BE2C (cell line): ENCODE data around the gene ZNF446.

Experiments
- DNase-seq: peaks from one replicate; pipeline ENCODE4 v3.0.0-alpha.2; 2020
- H3K27me3 ChIP-seq: fragments of 250-450 bp; sonication (Bioruptor Pico); 2 replicates; pipeline ENCODE4 v1.5.1; 2020; ENCODE audit warnings: mild to moderate bottlenecking
- H3K36me3 ChIP-seq: fragments of 250-450 bp; sonication (Bioruptor Pico); 2 replicates; pipeline ENCODE4 v1.5.1; 2020; ENCODE audit warnings: mild to moderate bottlenecking
- H3K4me1 ChIP-seq: fragments of 250-450 bp; sonication (Bioruptor Pico); 2 replicates; pipeline ENCODE4 v1.5.1; 2020
- H3K4me3 ChIP-seq: 2 replicates; pipeline ENCODE4 v1.5.1; 2011; ENCODE audit warnings: low read depth, low read length
- H3K9me3 ChIP-seq: fragments of 250-450 bp; sonication (Bioruptor Pico); 2 replicates; pipeline ENCODE4 v1.5.1; 2020
- CTCF ChIP-seq: IDR thresholded peaks from 2 replicates; pipeline ENCODE4 v1.5.1; 2012; ENCODE audit warnings: mild to moderate bottlenecking, low read depth, low read length

The ZNF446 gene

GRCh38 chr19:58474997-58475713, 997 bp upstream of the ZNF446 start:
- DNase-seq: no peak
- Histone ChIP-seq H3K9me3 (no peaks in the 10 kb centered on the region), H3K36me3 (peaks cover 21% of the 10 kb centered on the region), H3K27me3 (no peaks in the 10 kb centered on the region), H3K4me3 (peak overlapping the region; percentile 78), H3K4me1 (no peaks in the 10 kb centered on the region; the same call in 1 of the 2 replicates)
- no peak for TF ChIP-seq CTCF

GRCh38 chr19:58476498-58477015, 405 bp downstream of the ZNF446 start:
- Histone ChIP-seq H3K4me3 (peak overlapping the region; percentile 78), H3K9me3 (no peaks in the 10 kb centered on the region), H3K4me1 (no peaks in the 10 kb centered on the region; the same call in 1 of the 2 replicates), H3K27me3 (no peaks in the 10 kb centered on the region), H3K36me3 (peaks cover 17% of the 10 kb centered on the region)
- DNase-seq: peak; percentile 38
- no peak for TF ChIP-seq CTCF

- peaks cover 11% of the 10 kb centered on the region for H3K36me3 ChIP-seq
- no peak for TF ChIP-seq CTCF
- no peaks in the 10 kb centered on the region for H3K27me3 ChIP-seq
- H3K4me3 ChIP-seq: peak overlapping the region; percentile 78
- DNase-seq: no peak
- H3K9me3 ChIP-seq: no peaks in the 10 kb centered on the region
- no peaks in the 10 kb centered on the region; the same call in 1 of the 2 replicates for H3K4me1 ChIP-seq
Observed at GRCh38 chr19:58477130-58477529, 978 bp downstream of the ZNF446 start.

GRCh38 chr19:58477871-58478270, 1.7 kb downstream of the ZNF446 start:
- Histone ChIP-seq H3K27me3 (no peaks in the 10 kb centered on the region), H3K4me1 (no peaks in the 10 kb centered on the region; the same call in 1 of the 2 replicates), H3K36me3 (peaks cover 4% of the 10 kb centered on the region; the same call in 1 of the 2 replicates), H3K9me3 (no peaks in the 10 kb centered on the region), H3K4me3 (no peak overlapping the region)
- no peak for TF ChIP-seq CTCF
- DNase-seq: no peak

GRCh38 chr19:58479303-58479702, 3.2 kb downstream of the ZNF446 start:
- DNase-seq: no peak
- H3K27me3 ChIP-seq: no peaks in the 10 kb centered on the region
- H3K4me3 ChIP-seq: no peak overlapping the region
- H3K9me3 ChIP-seq: no peaks in the 10 kb centered on the region
- H3K4me1 ChIP-seq: no peaks in the 10 kb centered on the region; the same call in 1 of the 2 replicates
- no peak for TF ChIP-seq CTCF
- no peaks in the 10 kb centered on the region for H3K36me3 ChIP-seq
